Spleen (tissue), 7 donors: ENCODE data around the gene CITED2.

Source experiments
- POLR2A ChIP-seq, 3 donors: fragments of 450-650 bp; IDR thresholded peaks; one replicate each; pipeline ENCODE4 v1.5.1; 2017; ENCODE audit warnings: antibody characterized with exemption in 3 of 3, mild to moderate bottlenecking in 1 of 3
- POLR2AphosphoS5 ChIP-seq, 3 donors: sonication (generic); formaldehyde crosslinking; IDR thresholded peaks; one replicate each; pipeline ENCODE4 v1.5.1; 2017; ENCODE audit warnings: antibody characterized with exemption in 3 of 3
- TF ChIP-seq, protein P1 (sequence below), 11 experiments: fragments of 200-600 bp in 7 of 11; fragments of 450-650 bp in 4 of 11; sonication (generic) in 4 of 11; IDR thresholded peaks in 8 of 11; conservative IDR thresholded peaks in 3 of 11; 1 replicate in 7 of 11; 2 replicates in 4 of 11; pipeline versions ENCODE4 v1.4.0 to v1.8.0; 2016 to 2021; ENCODE audit warnings: antibody characterized with exemption in 11 of 11, inconsistent platforms in 4 of 11, mild to moderate bottlenecking in 1 of 11
- donor health status: DM: no; HTN: no; CAD: no; lungs with moderate emphysema.
- donor health status: DM: no; HTN: no; CAD: no.
- donor health status: DM: no; HTN: no; CAD: no.

DNA sequence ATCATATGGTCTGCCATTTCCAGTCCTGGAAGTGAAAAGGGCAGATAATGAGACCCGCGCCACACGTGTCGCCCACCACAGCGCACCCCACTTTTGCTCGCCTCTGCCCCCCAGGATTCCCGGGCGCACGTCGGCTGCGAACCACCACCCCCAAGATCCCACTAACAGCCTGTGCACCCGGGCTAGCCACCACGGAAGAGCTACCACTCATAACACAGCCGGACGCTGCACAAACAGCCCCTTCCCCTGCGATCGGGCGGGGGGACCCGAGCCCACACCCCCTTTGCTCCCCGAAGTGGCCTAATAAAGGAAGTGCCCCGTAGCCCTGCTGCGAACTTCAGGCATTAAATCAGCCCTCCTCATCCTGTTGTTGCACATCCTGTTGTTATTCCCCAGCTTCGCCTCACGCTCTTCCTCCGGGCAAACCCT is 506 bp downstream of the CITED2 start:
- TF ChIP-seq, protein P1, sequence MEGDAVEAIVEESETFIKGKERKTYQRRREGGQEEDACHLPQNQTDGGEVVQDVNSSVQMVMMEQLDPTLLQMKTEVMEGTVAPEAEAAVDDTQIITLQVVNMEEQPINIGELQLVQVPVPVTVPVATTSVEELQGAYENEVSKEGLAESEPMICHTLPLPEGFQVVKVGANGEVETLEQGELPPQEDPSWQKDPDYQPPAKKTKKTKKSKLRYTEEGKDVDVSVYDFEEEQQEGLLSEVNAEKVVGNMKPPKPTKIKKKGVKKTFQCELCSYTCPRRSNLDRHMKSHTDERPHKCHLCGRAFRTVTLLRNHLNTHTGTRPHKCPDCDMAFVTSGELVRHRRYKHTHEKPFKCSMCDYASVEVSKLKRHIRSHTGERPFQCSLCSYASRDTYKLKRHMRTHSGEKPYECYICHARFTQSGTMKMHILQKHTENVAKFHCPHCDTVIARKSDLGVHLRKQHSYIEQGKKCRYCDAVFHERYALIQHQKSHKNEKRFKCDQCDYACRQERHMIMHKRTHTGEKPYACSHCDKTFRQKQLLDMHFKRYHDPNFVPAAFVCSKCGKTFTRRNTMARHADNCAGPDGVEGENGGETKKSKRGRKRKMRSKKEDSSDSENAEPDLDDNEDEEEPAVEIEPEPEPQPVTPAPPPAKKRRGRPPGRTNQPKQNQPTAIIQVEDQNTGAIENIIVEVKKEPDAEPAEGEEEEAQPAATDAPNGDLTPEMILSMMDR (IDR thresholded peaks at IDR 0.05 in 8 of 11, conservative IDR thresholded peaks at IDR 0.05 in 3 of 11), result no peak
- TF ChIP-seq POLR2A (IDR thresholded peaks at IDR 0.05) (no peak), POLR2AphosphoS5 (IDR thresholded peaks at IDR 0.05) (no peak)
